Measurements from ENCODE around the gene FREM2.

FREM2 gene

GRCh38 chr13:38686577-38687245 lies at the start of gene FREM2:
FREM2 (plus strand) TSS chr13:38687077; CDS start chr13:38687345, 268 bp downstream.
- DNase-seq (ENCODE audit: low spot score), result no peak

GRCh38 chr13:38637576-38637975 lies 49.3 kb upstream of the FREM2 start:
- no peak for DNase-seq (ENCODE audit: low spot score)

- DNase-seq (ENCODE audit: low spot score), result no peak
Observed at GRCh38 chr13:38641164-38641948, 45.5 kb upstream of the FREM2 start.

GRCh38 chr13:38647312-38647711 lies 39.6 kb upstream of the FREM2 start:
- no peak for DNase-seq (ENCODE audit: low spot score)

GRCh38 chr13:38648912-38649311 lies 38.0 kb upstream of the FREM2 start:
- no peak for DNase-seq (ENCODE audit: low spot score)

- DNase-seq (ENCODE audit: low spot score), result no peak
Observed at GRCh38 chr13:38656699-38657098, 30.2 kb upstream of the FREM2 start.

GRCh38 chr13:38657191-38657590 lies 29.7 kb upstream of the FREM2 start:
- no peak for DNase-seq (ENCODE audit: low spot score)

- DNase-seq (ENCODE audit: low spot score), result no peak
Observed at GRCh38 chr13:38658906-38659305, 28.0 kb upstream of the FREM2 start.

- no peak for DNase-seq (ENCODE audit: low spot score)
Observed at GRCh38 chr13:38661010-38661675, 25.7 kb upstream of the FREM2 start.

GRCh38 chr13:38662362-38662761 lies 24.5 kb upstream of the FREM2 start:
- DNase-seq (ENCODE audit: low spot score), result no peak

GRCh38 chr13:38664906-38665305 lies 22.0 kb upstream of the FREM2 start:
- no peak for DNase-seq (ENCODE audit: low spot score)

- DNase-seq (ENCODE audit: low spot score), result no peak
Observed at GRCh38 chr13:38667526-38668109, 19.3 kb upstream of the FREM2 start.

GRCh38 chr13:38669234-38669964 lies 17.5 kb upstream of the FREM2 start:
- no peak for DNase-seq (ENCODE audit: low spot score)

- no peak for DNase-seq (ENCODE audit: low spot score)
Observed at GRCh38 chr13:38670627-38671026, 16.2 kb upstream of the FREM2 start.

- no peak for DNase-seq (ENCODE audit: low spot score)
Observed at GRCh38 chr13:38671980-38672379, 14.9 kb upstream of the FREM2 start.

- DNase-seq (ENCODE audit: low spot score), result no peak
Observed at GRCh38 chr13:38674208-38674607, 12.7 kb upstream of the FREM2 start.

GRCh38 chr13:38680912-38681311 lies 6.0 kb upstream of the FREM2 start:
- DNase-seq (ENCODE audit: low spot score), result no peak

GRCh38 chr13:38684714-38685113 lies 2.2 kb upstream of the FREM2 start:
- no peak for DNase-seq (ENCODE audit: low spot score)

GRCh38 chr13:38685431-38685830 lies 1.4 kb upstream of the FREM2 start:
- DNase-seq (ENCODE audit: low spot score), result no peak

GRCh38 chr13:38685974-38686576 lies 802 bp upstream of the FREM2 start:
- DNase-seq (ENCODE audit: low spot score), result no peak
